ENCODE data around the gene ACACB. TPM values are rescaled to one million over a fixed set of nuclear protein-coding genes. Genes with fewer than 3 reads are reported as not detected.

The ACACB gene
- polyA plus RNA-seq, 10 donors: 4.6 to 13.3 (median 7.9) TPM

DNA sequence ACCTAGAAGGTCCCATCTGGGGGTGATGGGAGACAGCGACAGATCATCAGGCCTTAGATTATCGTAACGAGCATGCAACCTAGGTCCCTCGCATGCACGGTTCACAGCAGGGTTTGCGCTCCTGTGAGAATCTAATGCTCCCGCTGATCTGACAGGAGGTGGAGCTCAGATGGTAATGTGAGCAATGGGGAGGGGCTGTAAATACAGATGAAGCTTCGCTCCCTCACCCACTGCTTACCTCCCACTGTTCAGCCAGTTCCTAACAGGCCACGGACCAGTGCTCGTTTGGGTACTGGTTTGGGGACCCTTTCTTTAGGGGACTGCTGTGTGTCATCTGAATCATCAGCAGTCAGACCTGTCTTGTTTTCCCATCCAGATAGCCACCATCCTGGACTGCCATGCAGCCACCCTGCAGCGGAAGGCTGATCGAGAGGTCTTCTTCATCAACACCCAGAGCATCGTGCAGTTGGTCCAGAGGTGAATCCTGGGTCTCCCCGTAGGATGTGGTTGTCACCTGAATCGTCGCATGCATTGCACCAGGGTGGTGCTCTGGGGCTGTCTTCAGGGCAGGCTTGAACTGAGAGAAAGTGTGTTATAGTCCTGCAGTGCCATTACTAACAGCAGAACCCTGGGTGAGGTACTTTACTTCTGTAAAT, 96.2 kb downstream of the ACACB start:
- DNase-seq: no peak

DNA sequence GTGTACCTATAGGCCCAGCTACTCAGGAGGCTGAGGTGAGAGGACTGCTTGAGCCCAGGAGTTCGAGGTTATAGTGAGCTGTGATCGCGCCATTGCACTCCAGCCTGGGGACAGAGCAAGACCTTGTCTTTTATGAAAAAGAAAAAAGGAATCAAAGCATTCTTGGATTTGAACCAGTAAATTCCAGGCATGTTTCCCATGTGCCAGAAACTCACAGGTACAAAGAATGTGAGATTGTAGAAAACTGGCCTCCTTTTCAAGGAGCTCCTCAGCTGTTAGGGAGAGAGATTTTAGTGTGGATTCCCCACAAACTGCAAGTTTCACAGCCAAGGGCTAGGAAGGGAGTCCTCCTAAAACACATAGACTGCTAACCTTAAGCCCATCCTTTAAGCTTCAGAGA, 97.7 kb downstream of the ACACB start:
- no peak for DNase-seq

DNA sequence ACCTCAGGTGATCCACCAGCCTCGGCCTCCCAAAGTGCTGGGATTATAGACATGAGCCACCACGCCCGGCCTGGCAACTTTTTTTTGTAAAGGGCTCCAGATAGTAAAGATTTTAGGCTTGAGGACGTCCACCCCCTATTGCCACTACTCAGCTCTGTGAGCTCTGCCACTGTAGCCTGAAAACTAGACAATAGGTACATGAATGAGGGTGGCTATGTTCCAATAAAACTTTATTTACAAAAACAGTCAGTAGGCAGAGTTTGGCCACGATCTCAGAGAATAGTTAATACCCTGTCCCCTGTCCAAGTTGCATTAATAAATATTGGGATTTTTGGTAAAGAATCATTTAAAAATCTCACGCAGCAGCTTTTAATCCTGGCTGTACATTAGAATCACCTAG, 102.6 kb downstream of the ACACB start:
- no peak for DNase-seq

DNA sequence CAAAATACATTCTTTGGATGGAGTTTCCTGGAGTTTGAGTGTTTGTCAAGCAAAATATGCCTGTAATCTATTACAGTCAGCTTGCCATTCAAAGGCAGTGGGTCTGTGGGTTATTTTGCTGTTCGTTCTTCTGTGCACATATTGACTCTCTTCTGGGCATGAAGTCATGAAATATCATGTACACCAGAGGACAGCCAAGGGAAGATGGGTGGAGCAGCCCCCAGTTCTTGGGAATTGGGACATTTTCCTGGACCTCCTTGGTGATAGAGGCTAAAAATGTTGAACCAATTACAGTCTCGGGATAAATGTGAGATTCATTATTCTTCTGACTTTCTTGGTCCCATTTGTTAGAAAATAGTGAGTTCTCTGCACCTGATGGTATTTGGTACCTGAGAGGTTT, 103.6 kb downstream of the ACACB start:
- no peak for DNase-seq

DNA sequence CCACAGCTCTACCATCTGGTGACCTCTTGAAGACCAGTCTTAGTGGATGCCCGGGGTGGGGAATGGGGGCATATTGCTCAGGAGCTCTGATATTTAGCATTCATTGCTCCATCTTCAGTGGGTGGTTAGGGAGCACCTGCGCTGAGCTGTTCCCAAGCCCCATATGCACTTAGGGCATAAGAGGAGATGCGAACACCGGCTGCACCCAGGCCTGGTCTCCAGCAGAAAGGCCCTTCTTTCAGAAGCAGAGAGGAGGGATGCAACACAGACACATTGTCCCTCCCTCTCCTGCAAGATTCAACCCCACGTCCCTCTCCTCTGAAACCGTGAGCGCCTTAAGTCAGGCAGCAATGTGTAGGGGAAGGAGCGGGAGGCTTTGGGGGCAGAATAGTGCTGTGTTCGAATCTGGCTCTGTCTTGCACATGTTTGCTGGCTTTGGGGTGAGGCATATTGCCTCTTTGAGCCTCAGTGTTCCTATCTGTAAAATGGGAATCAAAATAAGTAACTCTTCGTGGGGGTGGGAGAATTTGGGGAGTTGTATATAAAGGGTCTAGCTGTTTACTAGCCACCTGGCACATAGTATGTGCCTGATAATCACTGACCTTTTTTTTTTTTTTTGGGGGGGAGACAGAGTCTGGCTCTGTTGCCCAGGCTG, 105.0 kb downstream of the ACACB start:
- DNase-seq: no peak

DNA sequence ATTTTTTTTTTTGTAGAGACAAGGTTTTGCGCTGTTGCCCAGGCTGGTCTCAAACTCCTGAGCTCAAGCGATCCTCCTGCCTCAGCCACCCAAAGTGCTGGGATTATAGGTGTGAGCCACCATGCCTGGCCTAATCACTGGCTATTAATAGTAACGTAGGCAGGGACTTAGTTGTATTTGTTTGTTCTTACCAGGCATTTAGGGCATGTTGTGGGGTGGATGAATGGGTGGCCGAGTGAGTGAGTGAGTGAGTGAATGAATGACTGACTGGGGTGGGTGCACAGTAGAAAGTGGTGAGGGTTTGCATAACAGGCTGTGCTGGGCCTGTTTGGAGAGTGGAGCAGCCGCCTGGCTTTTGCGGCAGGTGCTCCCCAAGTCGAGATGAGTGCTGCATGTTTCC, 105.7 kb downstream of the ACACB start:
- DNase-seq: no peak

DNA sequence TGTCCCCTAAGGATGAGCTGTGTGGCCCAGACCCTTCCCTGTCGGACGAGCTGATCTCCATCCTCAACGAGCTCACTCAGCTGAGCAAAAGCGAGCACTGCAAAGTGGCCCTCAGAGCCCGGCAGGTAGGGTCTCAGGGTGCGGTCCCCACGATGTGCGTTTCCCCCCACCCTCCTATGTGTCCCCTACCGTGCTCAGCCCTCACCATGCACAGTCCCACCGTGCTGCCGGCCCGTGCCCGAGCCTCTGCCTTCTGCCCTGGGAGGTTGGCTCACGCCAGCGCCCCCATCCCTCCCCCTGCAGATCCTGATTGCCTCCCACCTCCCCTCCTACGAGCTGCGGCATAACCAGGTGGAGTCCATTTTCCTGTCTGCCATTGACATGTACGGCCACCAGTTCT, 106.1 kb downstream of the ACACB start:
- DNase-seq: no peak

DNA sequence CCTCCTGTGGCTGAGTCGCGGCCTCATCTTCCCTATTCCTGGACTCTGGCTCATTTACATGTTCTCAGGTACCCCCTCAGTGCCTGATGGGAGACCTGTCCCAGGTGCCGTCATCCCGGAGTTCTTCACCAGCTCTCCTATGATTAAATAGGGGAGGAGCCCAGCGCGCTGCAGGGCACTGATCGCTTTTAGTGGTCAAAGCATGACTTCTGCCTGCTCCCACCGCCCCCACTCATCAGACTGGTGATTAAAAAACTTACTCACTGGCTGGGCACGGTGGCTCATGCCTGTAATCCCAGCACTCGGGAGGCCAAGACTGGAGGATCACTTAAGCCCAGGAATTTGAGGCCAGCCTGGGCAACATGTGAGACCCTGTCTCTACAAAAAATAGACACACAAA, 106.8 kb downstream of the ACACB start:
- DNase-seq: no peak

DNA sequence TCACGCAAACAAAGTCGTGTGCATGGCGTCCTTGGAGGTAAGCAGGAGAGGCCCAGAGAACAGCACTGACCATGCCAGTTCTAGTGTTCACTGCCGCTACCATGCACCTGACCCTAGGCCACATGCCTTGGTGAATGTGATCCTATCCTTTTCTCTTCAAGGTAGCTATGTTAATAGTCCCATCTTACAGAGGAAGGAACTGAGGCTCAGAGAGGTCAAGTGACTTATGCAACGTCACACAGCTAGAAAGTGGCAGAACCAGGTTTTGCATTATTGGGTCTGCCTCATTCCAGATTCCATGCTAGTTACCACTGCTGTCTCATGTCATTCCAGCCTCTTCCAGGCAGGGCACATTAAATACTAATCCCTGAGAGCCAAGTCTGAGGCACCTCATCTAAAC, 107.5 kb downstream of the ACACB start:
- DNase-seq: no peak

DNA sequence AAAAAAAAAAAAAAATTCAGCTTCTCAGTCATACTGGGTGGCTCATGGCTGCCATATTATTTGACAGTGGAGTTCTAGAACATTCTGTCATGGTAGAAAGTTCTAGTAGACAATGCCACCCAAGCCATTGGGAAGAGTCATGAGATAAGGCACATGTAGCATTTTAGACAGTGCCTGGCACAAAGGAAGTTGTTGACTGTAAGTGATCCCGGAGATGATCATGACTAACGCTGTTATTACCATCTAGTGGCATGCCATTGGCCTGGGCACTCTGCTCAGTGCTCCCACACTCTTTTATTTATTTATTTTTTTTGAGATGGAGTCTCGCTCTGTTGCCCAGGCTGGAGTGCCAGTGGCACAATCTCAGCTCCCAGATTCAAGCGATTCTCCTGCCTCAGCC, 112.3 kb downstream of the ACACB start:
- DNase-seq: no peak

DNA sequence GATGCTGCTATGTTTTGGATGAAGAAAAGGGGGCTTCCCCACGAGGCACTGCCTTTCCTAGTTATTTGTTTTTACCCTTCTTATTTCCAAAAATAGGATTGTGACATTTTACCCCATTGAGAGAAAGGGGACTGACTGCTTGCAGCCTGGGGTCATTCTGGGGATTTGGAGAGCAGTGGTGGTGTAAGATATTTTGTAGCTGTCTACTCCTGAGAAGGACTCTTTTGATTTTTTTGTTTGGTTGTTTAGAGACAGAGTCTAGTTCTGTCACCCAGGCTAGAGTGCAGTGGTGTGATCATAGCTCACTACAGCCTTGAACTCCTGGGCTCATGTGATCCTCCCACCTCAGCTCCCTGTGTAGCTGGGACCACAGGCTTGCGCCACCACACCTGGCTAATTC, 113.8 kb downstream of the ACACB start:
- DNase-seq: no peak

DNA sequence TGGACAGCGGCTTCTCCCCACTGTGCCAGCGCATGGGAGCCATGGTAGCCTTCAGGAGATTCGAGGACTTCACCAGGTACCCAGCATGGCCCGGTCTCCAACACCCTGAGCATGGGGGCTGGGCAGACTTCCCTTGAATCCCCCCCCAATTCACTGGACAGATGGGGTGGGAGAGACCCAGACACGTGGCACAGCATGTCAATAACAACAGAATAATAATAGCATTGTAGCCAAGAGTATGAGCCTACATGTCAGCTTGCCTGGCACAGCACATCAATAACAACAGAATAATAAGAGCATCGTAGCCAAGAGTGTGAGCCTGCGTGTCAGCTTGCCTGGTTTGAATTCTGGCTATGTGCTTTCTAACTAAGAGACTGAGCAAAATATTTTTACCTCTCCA, 116.3 kb downstream of the ACACB start:
- no peak for DNase-seq

DNA sequence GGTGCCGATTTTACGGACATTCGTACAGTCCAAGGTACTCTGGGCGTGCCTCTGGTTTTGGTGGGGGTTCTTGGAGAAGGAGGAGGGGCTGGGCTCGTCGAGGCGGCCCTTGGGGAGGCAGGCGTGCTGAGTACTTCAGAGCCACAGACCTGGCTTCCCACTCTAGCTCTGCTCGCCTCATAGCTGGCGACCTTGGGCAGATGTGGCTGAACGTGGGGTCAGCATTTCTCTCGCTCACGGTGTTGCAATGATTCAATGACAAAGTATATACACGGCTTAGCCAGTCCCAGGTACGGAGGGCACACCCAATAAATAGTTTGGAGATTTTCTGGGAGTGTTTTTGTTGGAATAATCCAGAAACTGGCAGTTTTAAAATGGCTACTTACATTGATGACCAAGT, 117.6 kb downstream of the ACACB start:
- DNase-seq: no peak

DNA sequence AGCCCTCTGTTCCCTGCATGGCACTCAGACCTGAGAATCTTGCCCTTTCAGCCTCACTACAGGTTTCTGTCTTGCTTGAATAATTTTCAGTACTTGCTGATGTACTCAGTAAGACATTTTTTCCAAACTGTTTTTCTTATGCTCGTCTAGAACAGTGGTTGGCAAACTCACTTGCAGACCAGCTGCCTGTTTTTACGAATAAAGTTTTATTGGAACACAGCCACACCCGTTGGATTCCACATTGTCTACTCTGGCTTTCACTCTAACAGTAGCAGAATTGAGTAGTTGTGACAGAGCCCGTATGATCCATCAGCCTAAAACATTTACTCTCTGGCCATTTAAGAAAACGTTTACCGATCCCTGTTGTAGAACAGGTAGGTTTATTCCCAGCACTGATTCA, 119.9 kb downstream of the ACACB start:
- DNase-seq: no peak

DNA sequence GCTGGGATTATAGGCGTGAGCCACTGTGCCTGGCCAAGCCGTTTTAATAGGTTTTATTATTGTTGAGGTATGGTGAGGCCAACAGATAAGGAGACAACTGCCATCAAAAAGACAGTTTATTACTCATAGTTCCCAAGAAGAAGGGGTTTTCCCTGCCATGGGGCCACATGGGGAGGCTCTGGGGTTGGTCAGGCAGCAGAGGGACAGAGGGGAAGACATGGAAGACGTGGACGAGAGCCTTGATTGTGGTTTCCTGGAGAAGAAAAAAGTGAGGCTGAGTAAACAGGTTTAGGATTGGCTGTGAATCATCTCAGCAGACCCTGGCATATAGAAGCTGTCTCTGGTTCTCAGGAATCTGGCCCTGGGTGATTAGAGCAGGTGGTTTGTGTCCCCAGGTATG, 122.8 kb downstream of the ACACB start:
- no peak for DNase-seq

DNA sequence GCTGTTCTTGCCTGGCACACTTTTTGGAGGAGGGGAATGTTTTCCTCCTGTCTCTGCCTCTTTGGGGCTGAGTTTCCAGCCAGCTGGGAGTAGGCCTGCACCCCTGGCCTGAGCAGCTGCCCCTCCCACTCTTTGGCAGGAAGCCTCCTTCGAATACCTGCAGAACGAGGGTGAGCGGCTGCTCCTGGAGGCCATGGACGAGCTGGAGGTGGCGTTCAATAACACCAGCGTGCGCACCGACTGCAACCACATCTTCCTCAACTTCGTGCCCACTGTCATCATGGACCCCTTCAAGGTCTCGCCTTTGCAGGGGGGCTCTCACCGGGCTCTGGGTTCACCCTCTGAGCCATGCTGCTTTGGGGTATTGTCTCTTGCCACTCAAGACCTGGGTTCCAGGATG, 123.3 kb downstream of the ACACB start:
- no peak for DNase-seq

DNA sequence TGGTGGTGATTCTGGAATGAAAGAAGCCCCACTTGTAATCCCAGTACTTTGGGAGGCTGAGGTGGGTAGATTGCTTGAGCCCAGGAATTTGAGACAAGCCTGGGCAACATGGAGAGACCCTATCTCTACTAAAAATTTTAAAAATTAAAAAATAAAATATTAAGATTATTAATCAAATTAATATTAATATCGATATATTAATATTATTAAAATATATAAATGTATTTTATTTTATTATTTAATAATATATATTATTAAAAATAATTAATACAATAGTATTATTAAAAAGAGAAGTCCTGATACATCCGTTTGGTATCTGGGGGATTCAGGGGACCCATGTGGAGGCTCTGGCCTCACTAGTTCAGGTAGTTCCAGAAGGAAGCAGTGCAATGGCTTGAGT, 124.0 kb downstream of the ACACB start:
- no peak for DNase-seq

DNA sequence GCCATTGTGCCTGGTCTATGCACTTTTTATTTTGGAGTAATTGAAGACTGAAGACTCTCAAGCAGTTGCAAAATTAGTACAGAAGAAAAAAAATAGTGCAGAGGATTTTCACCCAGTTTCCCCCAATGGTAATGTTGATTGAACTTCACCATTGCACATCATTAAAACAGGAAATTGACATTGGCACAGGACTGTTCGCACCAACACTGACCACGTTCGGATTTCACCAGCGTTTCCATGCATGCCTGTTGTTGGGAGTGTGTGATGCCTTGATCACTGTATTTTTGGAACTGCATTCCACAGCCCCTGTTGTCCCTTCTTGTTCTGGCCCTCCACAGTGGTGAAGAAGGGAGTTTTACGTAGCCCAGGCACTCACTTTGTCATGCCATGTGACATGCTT, 125.5 kb downstream of the ACACB start:
- DNase-seq: no peak

DNA sequence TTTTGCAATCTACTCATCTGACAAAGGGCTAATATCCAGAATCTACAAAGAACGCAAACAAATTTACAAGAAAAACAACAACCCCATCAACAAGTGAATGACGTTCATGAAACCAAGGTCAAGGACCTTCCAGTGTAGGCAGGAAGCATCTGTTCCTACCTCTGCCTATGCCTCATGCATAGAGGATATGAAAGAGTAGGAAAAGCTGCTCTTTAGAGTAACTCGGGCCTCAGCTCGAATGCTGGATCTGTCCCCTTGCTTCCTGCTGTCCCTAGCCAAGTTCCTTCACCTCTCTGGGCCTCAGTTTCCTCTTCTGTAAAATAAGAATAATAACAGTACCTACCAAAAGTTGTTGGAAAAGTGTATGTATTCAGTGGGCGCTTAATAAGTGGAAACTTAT, 127.7 kb downstream of the ACACB start:
- DNase-seq: peak in 1 of 3 donors; percentile 10

DNA sequence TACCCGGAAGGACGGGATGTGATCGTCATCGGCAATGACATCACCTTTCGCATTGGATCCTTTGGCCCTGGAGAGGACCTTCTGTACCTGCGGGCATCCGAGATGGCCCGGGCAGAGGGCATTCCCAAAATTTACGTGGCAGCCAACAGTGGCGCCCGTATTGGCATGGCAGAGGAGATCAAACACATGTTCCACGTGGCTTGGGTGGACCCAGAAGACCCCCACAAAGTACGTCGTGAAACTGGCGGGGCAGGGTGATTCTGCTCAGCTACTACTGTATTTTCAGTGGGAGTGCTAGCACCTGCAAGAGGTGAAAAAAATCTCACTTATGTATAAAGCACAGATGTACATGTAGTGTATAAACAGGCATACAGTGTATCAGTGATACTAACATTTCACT, 129.8 kb downstream of the ACACB start:
- DNase-seq: no peak

DNA sequence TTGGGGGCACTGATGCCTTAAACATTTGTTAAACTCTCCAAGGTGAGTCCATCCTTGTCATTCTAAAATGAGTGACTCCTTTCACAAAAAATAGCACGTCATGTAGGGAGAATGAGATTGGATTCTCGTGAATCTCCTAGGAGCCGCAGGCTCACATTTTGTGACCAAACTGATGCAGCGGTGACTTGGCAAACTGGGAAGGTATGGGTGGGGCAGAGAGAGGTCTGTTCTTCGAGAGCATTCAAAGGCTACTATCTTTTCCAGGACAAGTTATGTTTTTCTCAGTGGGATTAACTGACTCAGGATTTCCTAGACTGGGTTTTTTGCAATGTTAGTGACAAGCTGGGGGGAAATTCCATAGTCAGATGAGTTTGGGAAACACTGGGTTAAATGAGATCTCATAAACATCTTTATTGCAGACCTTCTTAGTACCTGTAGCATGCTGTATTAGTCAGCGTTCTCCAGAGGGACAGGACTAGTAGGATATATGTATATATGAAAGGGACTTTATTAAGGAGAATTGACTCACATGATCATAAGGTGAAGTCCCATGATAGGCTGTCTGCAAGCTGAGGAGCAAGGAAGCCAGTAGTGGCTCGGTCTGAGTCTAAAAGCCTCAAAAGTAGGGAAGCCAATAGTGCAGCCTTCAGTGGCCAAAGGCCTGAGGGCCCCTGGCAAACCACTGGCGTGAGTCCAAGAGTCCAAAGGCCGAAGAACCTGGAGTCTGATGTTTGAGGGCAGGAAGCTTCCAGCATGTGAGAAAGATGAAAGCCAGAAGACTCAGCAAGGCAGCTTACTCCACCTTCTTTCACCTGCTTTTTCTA, 131.7 kb downstream of the ACACB start:
- no peak for DNase-seq

DNA sequence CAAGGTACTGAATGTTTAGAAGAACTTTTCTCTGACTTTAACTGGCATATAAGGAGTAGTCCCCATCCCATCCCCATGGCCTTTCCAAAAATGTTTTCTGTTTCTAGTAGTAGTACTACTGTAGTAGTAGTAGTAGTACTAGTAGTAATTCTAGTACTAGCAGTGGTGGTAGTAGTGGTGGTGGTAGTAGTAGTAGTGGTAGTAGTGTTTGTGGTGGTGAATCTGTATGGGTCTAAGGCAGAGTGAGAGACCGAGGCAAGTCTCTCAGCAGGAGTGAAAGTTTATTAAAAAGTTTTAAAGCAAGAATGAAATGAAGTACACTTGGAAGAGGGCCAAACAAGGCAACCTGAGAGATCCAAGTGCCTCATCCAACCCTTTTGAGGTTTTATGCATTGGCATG, 134.1 kb downstream of the ACACB start:
- DNase-seq: no peak

DNA sequence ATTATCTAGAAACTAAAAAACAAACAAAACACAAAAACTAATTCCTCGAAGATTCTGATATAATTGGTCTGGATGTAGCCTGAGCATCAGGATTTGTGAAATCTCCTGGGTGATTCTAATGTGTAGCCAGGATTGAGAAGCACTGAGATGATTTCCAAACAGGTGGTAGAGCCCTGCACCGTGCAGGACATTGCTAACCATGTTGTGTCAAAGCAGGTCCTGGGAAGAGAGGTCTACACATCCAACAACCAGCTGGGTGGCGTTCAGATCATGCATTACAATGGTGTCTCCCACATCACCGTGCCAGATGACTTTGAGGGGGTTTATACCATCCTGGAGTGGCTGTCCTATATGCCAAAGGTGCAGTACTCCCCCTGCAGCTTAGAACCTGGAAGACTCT, 136.4 kb downstream of the ACACB start:
- no peak for DNase-seq

Measured in muscle of back (tissue), 11 donors.